ENCODE results near the gene KLHL18.

The KLHL18 gene

DNA sequence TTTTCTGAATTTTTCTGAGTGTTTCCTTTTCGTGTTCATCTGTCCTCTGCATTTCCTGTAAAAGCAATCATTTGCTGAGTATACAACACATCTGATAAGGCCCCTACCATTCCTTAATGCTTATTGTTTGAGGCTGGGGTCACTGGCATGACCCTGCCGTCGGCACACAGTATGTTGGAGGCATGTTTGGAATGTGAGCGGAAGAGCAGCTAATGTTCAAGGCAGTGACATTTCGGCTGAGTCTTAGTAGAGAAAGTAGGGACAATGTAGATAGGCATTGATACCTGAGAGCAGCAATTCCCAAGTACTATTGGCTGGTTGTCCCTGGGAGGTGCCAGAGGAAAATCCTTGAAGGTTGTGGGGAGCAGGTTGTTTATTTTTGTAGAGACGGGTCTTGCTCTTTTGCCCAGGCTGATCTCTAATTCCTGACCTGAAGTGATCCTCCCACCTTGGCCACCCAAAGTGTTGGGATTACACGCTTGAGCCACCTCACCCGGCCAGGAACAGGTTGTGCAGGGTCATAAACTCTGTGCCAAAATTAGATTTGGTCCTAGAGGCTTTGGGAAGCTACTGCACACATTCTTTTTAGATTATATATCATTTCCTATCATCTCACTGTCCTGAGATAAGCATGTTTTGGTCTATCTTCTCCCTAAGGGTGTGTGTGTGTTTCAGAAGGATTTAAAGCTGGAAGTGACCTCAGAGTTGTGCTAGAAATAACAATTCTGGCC is 111.6 kb downstream of the KLHL18 start:
- TF ChIP-seq, protein P1, sequence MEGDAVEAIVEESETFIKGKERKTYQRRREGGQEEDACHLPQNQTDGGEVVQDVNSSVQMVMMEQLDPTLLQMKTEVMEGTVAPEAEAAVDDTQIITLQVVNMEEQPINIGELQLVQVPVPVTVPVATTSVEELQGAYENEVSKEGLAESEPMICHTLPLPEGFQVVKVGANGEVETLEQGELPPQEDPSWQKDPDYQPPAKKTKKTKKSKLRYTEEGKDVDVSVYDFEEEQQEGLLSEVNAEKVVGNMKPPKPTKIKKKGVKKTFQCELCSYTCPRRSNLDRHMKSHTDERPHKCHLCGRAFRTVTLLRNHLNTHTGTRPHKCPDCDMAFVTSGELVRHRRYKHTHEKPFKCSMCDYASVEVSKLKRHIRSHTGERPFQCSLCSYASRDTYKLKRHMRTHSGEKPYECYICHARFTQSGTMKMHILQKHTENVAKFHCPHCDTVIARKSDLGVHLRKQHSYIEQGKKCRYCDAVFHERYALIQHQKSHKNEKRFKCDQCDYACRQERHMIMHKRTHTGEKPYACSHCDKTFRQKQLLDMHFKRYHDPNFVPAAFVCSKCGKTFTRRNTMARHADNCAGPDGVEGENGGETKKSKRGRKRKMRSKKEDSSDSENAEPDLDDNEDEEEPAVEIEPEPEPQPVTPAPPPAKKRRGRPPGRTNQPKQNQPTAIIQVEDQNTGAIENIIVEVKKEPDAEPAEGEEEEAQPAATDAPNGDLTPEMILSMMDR (IDR thresholded peaks at IDR 0.05; ENCODE audit: extremely low read depth, missing control alignments) = no peak
- no peak for DNase-seq (ENCODE audit: low spot score)

DNA sequence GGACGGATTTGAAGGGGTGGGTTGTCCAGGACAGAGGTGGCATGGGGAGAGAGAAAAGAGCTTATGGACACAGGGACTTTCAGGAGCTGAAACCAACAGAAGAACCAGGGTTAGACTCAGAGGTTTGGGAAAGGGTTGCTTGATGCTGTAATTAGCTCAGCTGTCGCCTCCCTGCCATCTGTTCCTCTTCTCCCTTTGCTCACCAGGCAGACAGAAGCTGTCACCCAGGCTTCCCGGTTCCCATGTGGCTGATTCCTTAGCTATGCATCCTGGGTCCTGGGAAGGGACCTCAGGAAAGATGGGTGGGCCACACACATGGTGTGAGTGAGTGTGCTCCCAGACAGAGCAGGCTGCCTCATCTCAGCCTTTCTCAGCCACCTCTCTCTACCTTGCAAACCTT is 112.1 kb downstream of the KLHL18 start:
- TF ChIP-seq, protein P1 (IDR thresholded peaks at IDR 0.05; ENCODE audit: extremely low read depth, missing control alignments) = no peak
- no peak for DNase-seq (ENCODE audit: low spot score)
